Mesenchymal stem cell (in vitro differentiated cells and primary cell): ENCODE results near the gene FGFR2.

ENCODE experiments used
- DNase-seq: peaks from one replicate; pipeline ENCODE4 v3.0.0-alpha.2; 2013
- H2AFZ ChIP-seq: one replicate; pipeline ENCODE4 v1.6.1; 2013; ENCODE audit warnings: low read depth, mild to moderate bottlenecking, control low read depth, inconsistent platforms, low read length, moderate library complexity
- H2AK5ac ChIP-seq: 2 replicates; pipeline ENCODE4 v1.6.1; 2013; ENCODE audit warnings: low read length, moderate library complexity, mild to moderate bottlenecking, inconsistent platforms; ENCODE audit not compliant: severe bottlenecking
- H2BK120ac ChIP-seq: one replicate; pipeline ENCODE4 v1.6.1; 2013; ENCODE audit warnings: low read depth, mild to moderate bottlenecking, inconsistent platforms, low read length, moderate library complexity
- H2BK12ac ChIP-seq, 2 experiments: one replicate each; pipeline ENCODE4 v1.6.1; 2013; ENCODE audit warnings: inconsistent platforms in 2 of 2, low read length in 2 of 2, mild to moderate bottlenecking in 2 of 2, moderate library complexity in 2 of 2, control low read depth in 1 of 2
- H2BK15ac ChIP-seq: one replicate; pipeline ENCODE4 v1.6.1; 2013; ENCODE audit warnings: mild to moderate bottlenecking, low read depth, inconsistent platforms; ENCODE audit not compliant: poor library complexity, severe bottlenecking
- H2BK5ac ChIP-seq: 2 replicates; pipeline ENCODE4 v1.6.1; 2013; ENCODE audit warnings: low read depth, mild to moderate bottlenecking, low read length, control low read depth, inconsistent platforms; ENCODE audit not compliant: poor library complexity, severe bottlenecking
- H3K14ac ChIP-seq, 2 experiments: one replicate each; pipeline ENCODE4 v1.6.1; 2013; ENCODE audit warnings: inconsistent platforms in 2 of 2, low read length in 2 of 2, control low read depth in 1 of 2, mild to moderate bottlenecking in 1 of 2, moderate library complexity in 1 of 2
- H3K18ac ChIP-seq, 2 experiments: one replicate each; pipeline ENCODE4 v1.6.1; 2013; ENCODE audit warnings: inconsistent platforms in 2 of 2, low read length in 2 of 2, control low read depth in 1 of 2, low read depth in 1 of 2, mild to moderate bottlenecking in 1 of 2
- H3K23ac ChIP-seq, 2 experiments: one replicate each; pipeline ENCODE4 v1.6.1; 2013; ENCODE audit warnings: inconsistent platforms in 2 of 2, low read length in 2 of 2, mild to moderate bottlenecking in 2 of 2, moderate library complexity in 2 of 2, control low read depth in 1 of 2
- H3K27ac ChIP-seq: 2 replicates; pipeline ENCODE4 v1.5.1; 2013; ENCODE audit warnings: mild to moderate bottlenecking, moderate library complexity, low read length, control low read depth, inconsistent platforms; ENCODE audit not compliant: poor library complexity, severe bottlenecking
- H3K27me3 ChIP-seq, 2 experiments: 2 replicates each; pipeline versions ENCODE4 v1.6.1 to v1.7.0; 2013; ENCODE audit warnings: low read length in 2 of 2, mild to moderate bottlenecking in 2 of 2, moderate library complexity in 2 of 2, control low read depth in 1 of 2, inconsistent platforms in 1 of 2; ENCODE audit not compliant: control insufficient read depth in 1 of 2, insufficient read depth in 1 of 2
- H3K36me3 ChIP-seq, 2 experiments: 2 replicates each; pipeline versions ENCODE4 v1.6.1 to v1.7.0; 2013; ENCODE audit warnings: low read length in 2 of 2, control low read depth in 1 of 2, inconsistent platforms in 1 of 2, low read depth in 1 of 2, mild to moderate bottlenecking in 1 of 2; ENCODE audit not compliant: insufficient read depth in 2 of 2, control insufficient read depth in 1 of 2
- H3K4ac ChIP-seq, 2 experiments: one replicate each; pipeline ENCODE4 v1.6.1; 2013; ENCODE audit warnings: inconsistent platforms in 2 of 2, low read length in 2 of 2, mild to moderate bottlenecking in 2 of 2, moderate library complexity in 2 of 2, control low read depth in 1 of 2, low read depth in 1 of 2
- H3K4me1 ChIP-seq: 2 replicates; pipeline ENCODE4 v1.6.1; 2013; ENCODE audit warnings: low read depth, low read length, control low read depth; ENCODE audit not compliant: control insufficient read depth, insufficient read depth
- H3K4me2 ChIP-seq: 2 replicates; pipeline ENCODE4 v1.6.1; 2013; ENCODE audit warnings: low read length, mild to moderate bottlenecking, inconsistent platforms; ENCODE audit not compliant: poor library complexity, severe bottlenecking
- H3K4me3 ChIP-seq, 2 experiments: 2 replicates each; pipeline versions ENCODE4 v1.5.1 to v1.7.0; 2013; ENCODE audit warnings: low read length in 2 of 2, mild to moderate bottlenecking in 2 of 2, control low read depth in 1 of 2, low read depth in 1 of 2; ENCODE audit not compliant: insufficient read depth in 1 of 2
- H3K79me1 ChIP-seq: replicated peaks from 2 replicates; pipeline ENCODE4 v1.6.1; 2013; ENCODE audit warnings: mild to moderate bottlenecking, control low read depth, low read length, inconsistent platforms; ENCODE audit not compliant: poor library complexity, severe bottlenecking
- H3K9ac ChIP-seq: 2 replicates; pipeline ENCODE4 v1.7.0; 2013; ENCODE audit warnings: mild to moderate bottlenecking, low read length, moderate library complexity
- H3K9me3 ChIP-seq: 2 replicates; pipeline ENCODE4 v1.7.0; 2013; ENCODE audit warnings: mild to moderate bottlenecking, low read length; ENCODE audit not compliant: control insufficient read depth
- H4K8ac ChIP-seq: one replicate; pipeline ENCODE4 v1.6.1; 2013; ENCODE audit warnings: inconsistent platforms, mild to moderate bottlenecking, low read length, moderate library complexity
- H4K91ac ChIP-seq: one replicate; pipeline ENCODE4 v1.6.1; 2013; ENCODE audit warnings: mild to moderate bottlenecking, low read length, inconsistent platforms
- WGBS: methylation state at CpG from one replicate; pipeline ENCODE4 v1.1.7; 2013; ENCODE audit warnings: mixed read lengths; 5-methylcytosine and 5-hydroxymethylcytosine counted together

Gene FGFR2

GRCh38 chr10:121570315-121570714, 27.9 kb downstream of the FGFR2 start:
- no peak overlapping the region for H2AK5ac ChIP-seq
- no peaks in the 10 kb centered on the region for H3K9me3 ChIP-seq
- no peak overlapping the region for H3K9ac ChIP-seq
- H3K27ac ChIP-seq: no peak overlapping the region
- no peak overlapping the region for H3K23ac ChIP-seq
- no peak overlapping the region for H4K8ac ChIP-seq
- WGBS: 87% methylated on average over 5 of the region's 5 CpGs
- no peak overlapping the region for H2BK12ac ChIP-seq
- no peak overlapping the region for H2BK120ac ChIP-seq
- no peak overlapping the region for H2AFZ ChIP-seq
- H3K4me1 ChIP-seq: peaks cover 1% of the 10 kb centered on the region
- no peak overlapping the region for H2BK15ac ChIP-seq
- DNase-seq: no peak
- peak overlapping the region in 1 of 2 experiments; percentile 10 for H3K4me3 ChIP-seq
- H3K27me3 ChIP-seq: peaks cover 10 to 18% of the 10 kb centered on the region in 2 experiments
- no peak overlapping the region for H3K4ac ChIP-seq
- H3K4me2 ChIP-seq: no peak overlapping the region
- H3K79me1 ChIP-seq: peaks cover 12% of the 10 kb centered on the region
- H3K18ac ChIP-seq: no peak overlapping the region
- no peak overlapping the region for H3K14ac ChIP-seq
- H4K91ac ChIP-seq: no peak overlapping the region
- H3K36me3 ChIP-seq: no peaks in the 10 kb centered on the region
- H2BK5ac ChIP-seq: no peak overlapping the region

DNA sequence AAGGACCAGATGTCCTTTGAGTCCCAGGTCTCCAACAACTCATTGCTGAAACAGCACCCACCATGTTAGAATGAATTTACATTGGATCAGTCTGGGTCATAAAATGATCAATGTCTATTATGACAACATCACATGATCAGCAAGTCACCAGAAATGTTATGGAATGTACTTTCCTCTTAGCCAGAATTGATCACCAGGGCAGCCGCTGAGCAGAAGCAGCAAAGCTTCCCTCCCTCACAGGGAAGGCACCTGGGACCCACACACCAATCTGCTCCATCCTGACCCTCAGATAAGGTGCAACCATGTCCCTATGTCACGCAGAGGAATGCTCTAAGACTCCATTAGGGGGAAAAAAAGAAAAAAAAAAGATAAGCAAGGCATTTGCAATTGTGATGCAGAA, 30.0 kb downstream of the FGFR2 start:
- no peak for DNase-seq
- no peak overlapping the region for H3K14ac ChIP-seq
- no peak overlapping the region for H2BK120ac ChIP-seq
- no peak overlapping the region for H4K8ac ChIP-seq
- no peak overlapping the region for H3K9ac ChIP-seq
- no peak overlapping the region for H3K4me2 ChIP-seq
- H3K18ac ChIP-seq: no peak overlapping the region
- H3K79me1 ChIP-seq: peaks cover 8% of the 10 kb centered on the region
- H2BK5ac ChIP-seq: no peak overlapping the region
- H3K23ac ChIP-seq: no peak overlapping the region
- WGBS: 84% methylated on average over 2 of the region's 2 CpGs
- H3K4ac ChIP-seq: no peak overlapping the region
- no peak overlapping the region for H2AFZ ChIP-seq
- H2BK12ac ChIP-seq: no peak overlapping the region
- no peak overlapping the region for H3K4me3 ChIP-seq
- H2AK5ac ChIP-seq: no peak overlapping the region
- no peak overlapping the region for H3K27ac ChIP-seq
- H4K91ac ChIP-seq: no peak overlapping the region
- no peak overlapping the region for H2BK15ac ChIP-seq
- H3K36me3 ChIP-seq: no peaks in the 10 kb centered on the region
- H3K4me1 ChIP-seq: peaks cover 1% of the 10 kb centered on the region
- H3K9me3 ChIP-seq: no peaks in the 10 kb centered on the region
- peaks cover 5 to 12% of the 10 kb centered on the region in 2 experiments for H3K27me3 ChIP-seq

DNA sequence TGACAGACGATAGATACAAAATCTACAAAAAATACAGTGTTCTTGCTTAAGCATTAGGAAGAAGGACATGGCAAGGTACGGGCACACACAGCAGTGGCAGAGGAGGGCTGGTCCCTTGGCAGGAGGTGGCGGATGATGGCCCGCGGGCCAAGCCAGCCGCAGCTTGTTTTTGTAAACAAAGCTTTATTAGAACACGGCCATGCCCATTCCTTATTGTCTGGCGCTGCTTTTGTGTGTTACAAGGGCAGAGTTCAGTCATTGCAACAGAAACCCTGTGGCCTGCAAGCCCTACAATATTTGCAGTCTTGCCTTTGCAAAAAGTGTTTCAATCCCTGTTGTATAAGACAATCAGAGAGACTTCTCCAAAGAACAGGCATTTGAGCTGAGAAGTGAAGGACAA, 30.7 kb downstream of the FGFR2 start:
- Histone ChIP-seq H3K9me3 (no peaks in the 10 kb centered on the region), H2AK5ac (no peak overlapping the region), H3K36me3 (no peaks in the 10 kb centered on the region), H3K4ac (no peak overlapping the region), H3K27me3 (peaks cover 0 to 5% of the 10 kb centered on the region in 2 experiments), H3K4me3 (no peak overlapping the region), H2BK120ac (no peak overlapping the region), H2BK5ac (no peak overlapping the region), H2AFZ (no peak overlapping the region), H2BK15ac (no peak overlapping the region), H4K91ac (no peak overlapping the region), H3K4me2 (no peak overlapping the region), H3K23ac (no peak overlapping the region), H3K27ac (no peak overlapping the region), H3K14ac (no peak overlapping the region), H3K79me1 (peaks cover 6% of the 10 kb centered on the region), H3K9ac (no peak overlapping the region), H3K4me1 (no peaks in the 10 kb centered on the region), H4K8ac (no peak overlapping the region), H3K18ac (no peak overlapping the region), H2BK12ac (no peak overlapping the region)
- no peak for DNase-seq
- WGBS: 91% methylated on average over 8 of the region's 8 CpGs

GRCh38 chr10:121566755-121567154, 31.5 kb downstream of the FGFR2 start:
- no peak overlapping the region for H3K4ac ChIP-seq
- no peak overlapping the region for H2BK15ac ChIP-seq
- no peak overlapping the region for H3K4me3 ChIP-seq
- no peak overlapping the region for H4K8ac ChIP-seq
- H3K27me3 ChIP-seq: peaks cover 0 to 3% of the 10 kb centered on the region in 2 experiments
- H2AK5ac ChIP-seq: no peak overlapping the region
- H3K9me3 ChIP-seq: no peaks in the 10 kb centered on the region
- H2BK5ac ChIP-seq: no peak overlapping the region
- H3K27ac ChIP-seq: no peak overlapping the region
- H3K18ac ChIP-seq: no peak overlapping the region
- WGBS: 82% methylated on average over 6 of the region's 6 CpGs
- H2AFZ ChIP-seq: no peak overlapping the region
- H3K4me2 ChIP-seq: no peak overlapping the region
- H4K91ac ChIP-seq: no peak overlapping the region
- no peaks in the 10 kb centered on the region for H3K36me3 ChIP-seq
- no peaks in the 10 kb centered on the region for H3K4me1 ChIP-seq
- H3K79me1 ChIP-seq: peaks cover 6% of the 10 kb centered on the region
- no peak overlapping the region for H2BK12ac ChIP-seq
- H2BK120ac ChIP-seq: no peak overlapping the region
- H3K9ac ChIP-seq: no peak overlapping the region
- H3K23ac ChIP-seq: no peak overlapping the region
- H3K14ac ChIP-seq: no peak overlapping the region
- no peak for DNase-seq
